PFSK-1 (cell line): ENCODE measurements around the gene SIAE.

Source experiments
- FOXP2 ChIP-seq: optimal IDR thresholded peaks from 2 replicates; pipeline ENCODE3; 2011; ENCODE audit warnings: borderline replicate concordance, control low read depth, inconsistent platforms; ENCODE audit not compliant: insufficient read depth; ENCODE audit errors: extremely low read length, extremely low read depth
- POLR2AphosphoS5 ChIP-seq: IDR thresholded peaks from 2 replicates; pipeline ENCODE4 v1.6.1; 2012; ENCODE audit warnings: low read depth, mild to moderate bottlenecking, control low read depth, low read length, moderate library complexity
- REST ChIP-seq, 2 experiments: IDR thresholded peaks; 2 replicates each; pipeline versions ENCODE4 v1.6.1 to v1.8.0; 2011 to 2012; ENCODE audit warnings: low read depth in 2 of 2, low read length in 2 of 2, control low read depth in 1 of 2, inconsistent platforms in 1 of 2, mild to moderate bottlenecking in 1 of 2, moderate library complexity in 1 of 2; ENCODE audit not compliant: insufficient read depth in 1 of 2
- SIN3A ChIP-seq: IDR thresholded peaks from 2 replicates; pipeline ENCODE4 v1.6.1; 2012; ENCODE audit warnings: mild to moderate bottlenecking, low read length, moderate library complexity, borderline replicate concordance; ENCODE audit not compliant: insufficient read depth
- TAF1 ChIP-seq: IDR thresholded peaks from 2 replicates; pipeline ENCODE4 v1.6.1; 2012; ENCODE audit warnings: low read length, control low read depth, borderline replicate concordance; ENCODE audit not compliant: insufficient read depth

The SIAE gene

GRCh38 chr11:124669193-124669592 is 4.3 kb downstream of the SIAE start:
- TF ChIP-seq TAF1 (no peak), SIN3A (no peak), FOXP2 (no peak), POLR2AphosphoS5 (no peak), REST (IDR thresholded peaks at IDR 0.05; ENCODE audit: insufficient read depth in 1 of 2, low read depth in 2 of 2, low read length in 2 of 2) (no peak)

GRCh38 chr11:124667601-124668000 is 5.9 kb downstream of the SIAE start:
- TF ChIP-seq POLR2AphosphoS5: no peak
- no peak for TF ChIP-seq SIN3A
- no peak for TF ChIP-seq TAF1
- TF ChIP-seq REST (IDR thresholded peaks at IDR 0.05; ENCODE audit: insufficient read depth in 1 of 2, low read depth in 2 of 2, low read length in 2 of 2): no peak
- no peak for TF ChIP-seq FOXP2

- TF ChIP-seq SIN3A (no peak), TAF1 (no peak), FOXP2 (no peak), POLR2AphosphoS5 (no peak), REST (IDR thresholded peaks at IDR 0.05; ENCODE audit: insufficient read depth in 1 of 2, low read depth in 2 of 2, low read length in 2 of 2) (no peak)
Observed at GRCh38 chr11:124663861-124664260, 9.7 kb downstream of the SIAE start.

GRCh38 chr11:124662106-124662505 is 11.4 kb downstream of the SIAE start:
- no peak for TF ChIP-seq FOXP2
- TF ChIP-seq POLR2AphosphoS5: no peak
- TF ChIP-seq SIN3A: no peak
- no peak for TF ChIP-seq TAF1
- no peak for TF ChIP-seq REST (IDR thresholded peaks at IDR 0.05; ENCODE audit: insufficient read depth in 1 of 2, low read depth in 2 of 2, low read length in 2 of 2)

- no peak for TF ChIP-seq TAF1
- TF ChIP-seq SIN3A: no peak
- no peak for TF ChIP-seq FOXP2
- no peak for TF ChIP-seq REST (IDR thresholded peaks at IDR 0.05; ENCODE audit: insufficient read depth in 1 of 2, low read depth in 2 of 2, low read length in 2 of 2)
- no peak for TF ChIP-seq POLR2AphosphoS5
Observed at GRCh38 chr11:124661553-124661952, 12.0 kb downstream of the SIAE start.
